ENCODE measurements around the gene PDXDC1.
"Not testable (repeated sequence)": the region's sequence is repeated elsewhere in the genome, so short reads cannot be mapped to it uniquely, and the experiment has no call there.

- TF ChIP-seq ARID4B (CRISPR knock-in tag; IDR thresholded peaks at IDR 0.05; ENCODE audit: borderline replicate concordance); CTCF (IDR thresholded peaks at IDR 0.05); NR3C1 (CRISPR knock-in tag; conservative IDR thresholded peaks at IDR 0.05; ENCODE audit: low read depth); USF1 (CRISPR knock-in tag; IDR thresholded peaks at IDR 0.05); TEAD1 (CRISPR knock-in tag; IDR thresholded peaks at IDR 0.05); MAX (CRISPR knock-in tag; IDR thresholded peaks at IDR 0.05): not testable (repeated sequence)
Measured at GRCh38 chr16:15137514-15137913, 162.7 kb downstream of the PDXDC1 start.
